ENCODE data around the gene F2RL2.

DNA sequence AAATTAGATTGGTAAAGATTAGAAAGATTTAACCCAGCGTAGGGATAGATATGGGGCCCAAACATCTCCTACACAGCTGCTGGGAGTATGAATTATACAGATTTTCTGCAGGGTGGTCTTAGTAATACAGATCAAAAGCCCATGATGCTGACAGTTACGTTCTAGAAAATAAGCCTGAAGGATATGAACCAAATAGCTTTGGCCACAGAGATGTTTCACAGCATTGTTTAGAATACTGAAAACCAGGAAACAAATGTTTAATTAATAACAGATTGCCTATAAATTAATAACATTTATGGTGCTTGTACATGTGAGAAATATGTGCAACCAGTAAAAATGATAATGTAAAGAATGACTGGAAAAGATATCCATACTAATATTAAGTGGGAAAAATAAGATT, 24.7 kb downstream of the F2RL2 start:
- TF ChIP-seq EZH2phosphoT487 (IDR thresholded peaks at IDR 0.05; ENCODE audit: borderline replicate concordance, low read length), result no peak
- TF ChIP-seq, protein P1, sequence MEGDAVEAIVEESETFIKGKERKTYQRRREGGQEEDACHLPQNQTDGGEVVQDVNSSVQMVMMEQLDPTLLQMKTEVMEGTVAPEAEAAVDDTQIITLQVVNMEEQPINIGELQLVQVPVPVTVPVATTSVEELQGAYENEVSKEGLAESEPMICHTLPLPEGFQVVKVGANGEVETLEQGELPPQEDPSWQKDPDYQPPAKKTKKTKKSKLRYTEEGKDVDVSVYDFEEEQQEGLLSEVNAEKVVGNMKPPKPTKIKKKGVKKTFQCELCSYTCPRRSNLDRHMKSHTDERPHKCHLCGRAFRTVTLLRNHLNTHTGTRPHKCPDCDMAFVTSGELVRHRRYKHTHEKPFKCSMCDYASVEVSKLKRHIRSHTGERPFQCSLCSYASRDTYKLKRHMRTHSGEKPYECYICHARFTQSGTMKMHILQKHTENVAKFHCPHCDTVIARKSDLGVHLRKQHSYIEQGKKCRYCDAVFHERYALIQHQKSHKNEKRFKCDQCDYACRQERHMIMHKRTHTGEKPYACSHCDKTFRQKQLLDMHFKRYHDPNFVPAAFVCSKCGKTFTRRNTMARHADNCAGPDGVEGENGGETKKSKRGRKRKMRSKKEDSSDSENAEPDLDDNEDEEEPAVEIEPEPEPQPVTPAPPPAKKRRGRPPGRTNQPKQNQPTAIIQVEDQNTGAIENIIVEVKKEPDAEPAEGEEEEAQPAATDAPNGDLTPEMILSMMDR (IDR thresholded peaks at IDR 0.05; ENCODE audit: low read depth, low read length, poor library complexity, severe bottlenecking), result no peak
